ENCODE measurements around the gene METTL22.

- no peak for TF ChIP-seq EZH2phosphoT487 (IDR thresholded peaks at IDR 0.05; ENCODE audit: borderline replicate concordance, low read length)
- TF ChIP-seq, protein P1, sequence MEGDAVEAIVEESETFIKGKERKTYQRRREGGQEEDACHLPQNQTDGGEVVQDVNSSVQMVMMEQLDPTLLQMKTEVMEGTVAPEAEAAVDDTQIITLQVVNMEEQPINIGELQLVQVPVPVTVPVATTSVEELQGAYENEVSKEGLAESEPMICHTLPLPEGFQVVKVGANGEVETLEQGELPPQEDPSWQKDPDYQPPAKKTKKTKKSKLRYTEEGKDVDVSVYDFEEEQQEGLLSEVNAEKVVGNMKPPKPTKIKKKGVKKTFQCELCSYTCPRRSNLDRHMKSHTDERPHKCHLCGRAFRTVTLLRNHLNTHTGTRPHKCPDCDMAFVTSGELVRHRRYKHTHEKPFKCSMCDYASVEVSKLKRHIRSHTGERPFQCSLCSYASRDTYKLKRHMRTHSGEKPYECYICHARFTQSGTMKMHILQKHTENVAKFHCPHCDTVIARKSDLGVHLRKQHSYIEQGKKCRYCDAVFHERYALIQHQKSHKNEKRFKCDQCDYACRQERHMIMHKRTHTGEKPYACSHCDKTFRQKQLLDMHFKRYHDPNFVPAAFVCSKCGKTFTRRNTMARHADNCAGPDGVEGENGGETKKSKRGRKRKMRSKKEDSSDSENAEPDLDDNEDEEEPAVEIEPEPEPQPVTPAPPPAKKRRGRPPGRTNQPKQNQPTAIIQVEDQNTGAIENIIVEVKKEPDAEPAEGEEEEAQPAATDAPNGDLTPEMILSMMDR (conservative IDR thresholded peaks at IDR 0.05; ENCODE audit: low read depth, low read length): no peak
Observed at GRCh38 chr16:8679151-8679550, 57.7 kb downstream of the METTL22 start.

All from PC-3 (cell line).